Mesendoderm (in vitro differentiated cells): ENCODE measurements around the gene UQCC2.
A peak's percentile ranks its signal among the peaks of the same experiment; 100 is the strongest.

Experiments used
- DNase-seq: peaks from one replicate; pipeline ENCODE4 v3.0.0; 2013
- H2AK5ac ChIP-seq: 2 replicates; pipeline ENCODE4 v1.6.1; 2013; ENCODE audit warnings: low read length, inconsistent platforms
- H2BK120ac ChIP-seq: 2 replicates; pipeline ENCODE4 v1.6.1; 2013; ENCODE audit warnings: low read depth, mild to moderate bottlenecking, low read length, moderate library complexity, mixed read lengths
- H2BK15ac ChIP-seq: replicated peaks from 2 replicates; pipeline ENCODE4 v1.6.1; 2013; ENCODE audit warnings: low read depth, mild to moderate bottlenecking, moderate library complexity
- H2BK5ac ChIP-seq: 2 replicates; pipeline ENCODE4 v1.6.1; 2013; ENCODE audit warnings: low read length, inconsistent platforms
- H3K18ac ChIP-seq: 2 replicates; pipeline ENCODE4 v1.6.1; 2013; ENCODE audit warnings: mild to moderate bottlenecking, low read length, mixed read lengths
- H3K23ac ChIP-seq: one replicate; pipeline ENCODE4 v1.6.1; 2013; ENCODE audit warnings: low read length
- H3K27ac ChIP-seq: 2 replicates; pipeline ENCODE4 v1.5.1; 2013; ENCODE audit warnings: low read depth, mild to moderate bottlenecking, inconsistent platforms, low read length, moderate library complexity
- H3K27me3 ChIP-seq: 2 replicates; pipeline ENCODE4 v1.6.1; 2013; ENCODE audit warnings: low read length, control low read depth, mild to moderate bottlenecking, inconsistent platforms; ENCODE audit not compliant: insufficient read depth, poor library complexity
- H3K36me3 ChIP-seq: 2 replicates; pipeline ENCODE4 v1.6.1; 2013; ENCODE audit warnings: low read length, inconsistent platforms; ENCODE audit not compliant: control insufficient read depth, insufficient read depth
- H3K4ac ChIP-seq: one replicate; pipeline ENCODE4 v1.6.1; 2013; ENCODE audit warnings: low read depth, mild to moderate bottlenecking, low read length, moderate library complexity
- H3K4me1 ChIP-seq: 2 replicates; pipeline ENCODE4 v1.6.1; 2013; ENCODE audit warnings: low read depth, low read length, inconsistent platforms; ENCODE audit not compliant: control insufficient read depth
- H3K4me2 ChIP-seq: 2 replicates; pipeline ENCODE4 v1.6.1; 2013; ENCODE audit warnings: low read length
- H3K4me3 ChIP-seq: 2 replicates; pipeline ENCODE4 v1.5.1; 2013; ENCODE audit warnings: mild to moderate bottlenecking, low read length
- H3K56ac ChIP-seq: one replicate; pipeline ENCODE4 v1.6.1; 2013; ENCODE audit warnings: low read length
- H3K79me1 ChIP-seq: 2 replicates; pipeline ENCODE4 v1.6.1; 2013; ENCODE audit warnings: low read length, inconsistent platforms
- H3K79me2 ChIP-seq: 2 replicates; pipeline ENCODE4 v1.6.1; 2013; ENCODE audit warnings: mild to moderate bottlenecking, low read length; ENCODE audit not compliant: control insufficient read depth, insufficient read depth
- H3K9ac ChIP-seq: 2 replicates; pipeline ENCODE4 v1.6.1; 2013; ENCODE audit warnings: low read length, inconsistent platforms
- H4K5ac ChIP-seq: one replicate; pipeline ENCODE4 v1.6.1; 2013; ENCODE audit warnings: low read length
- H4K8ac ChIP-seq: one replicate; pipeline ENCODE4 v1.6.1; 2013; ENCODE audit warnings: low read depth, mild to moderate bottlenecking, control low read depth, low read length, moderate library complexity
- WGBS: extraction: QIAGEN DNeasy Blood & Tissue Kit; methylation state at CpG from one replicate; pipeline ENCODE4 v1.1.7; 2013; ENCODE audit warnings: low lambda C conversion rate, missing lambda C conversion rate; ENCODE audit not compliant: insufficient coverage; ENCODE audit errors: extremely low coverage; 5-methylcytosine and 5-hydroxymethylcytosine counted together

The UQCC2 gene

GRCh38 chr6:33718713-33719112, 7.2 kb upstream of the UQCC2 start:
- Histone ChIP-seq H3K79me1 (no peaks in the 10 kb centered on the region), H3K4me2 (no peak overlapping the region), H3K56ac (no peak overlapping the region), H2AK5ac (no peak overlapping the region), H3K27ac (no peak overlapping the region), H2BK15ac (no peak overlapping the region), H3K4ac (no peak overlapping the region), H3K27me3 (no peaks in the 10 kb centered on the region), H3K23ac (no peak overlapping the region), H3K9ac (no peak overlapping the region), H3K4me1 (no peaks in the 10 kb centered on the region), H2BK5ac (no peak overlapping the region), H3K4me3 (no peak overlapping the region), H3K36me3 (no peaks in the 10 kb centered on the region), H4K8ac (no peak overlapping the region), H2BK120ac (no peak overlapping the region), H3K18ac (no peak overlapping the region), H4K5ac (no peak overlapping the region), H3K79me2 (no peaks in the 10 kb centered on the region)
- no peak for DNase-seq
- no CpG with 5 or more reads among the region's 2 CpGs for WGBS

GRCh38 chr6:33717934-33718455, 6.5 kb upstream of the UQCC2 start:
- Histone ChIP-seq H2BK120ac (no peak overlapping the region), H4K8ac (no peak overlapping the region), H3K36me3 (no peaks in the 10 kb centered on the region), H4K5ac (no peak overlapping the region), H3K4me2 (no peak overlapping the region), H3K18ac (no peak overlapping the region), H3K56ac (no peak overlapping the region), H3K27ac (no peak overlapping the region), H3K23ac (no peak overlapping the region), H2AK5ac (no peak overlapping the region), H3K27me3 (no peaks in the 10 kb centered on the region), H2BK15ac (no peak overlapping the region), H3K4me3 (no peak overlapping the region), H3K4me1 (no peaks in the 10 kb centered on the region), H3K9ac (no peak overlapping the region), H2BK5ac (no peak overlapping the region), H3K79me1 (no peaks in the 10 kb centered on the region), H3K4ac (no peak overlapping the region), H3K79me2 (no peaks in the 10 kb centered on the region)
- no peak for DNase-seq
- no CpG with 5 or more reads among the region's 6 CpGs for WGBS

GRCh38 chr6:33716890-33717632, 5.6 kb upstream of the UQCC2 start:
- H3K36me3 ChIP-seq, result no peaks in the 10 kb centered on the region
- no peaks in the 10 kb centered on the region for H3K79me1 ChIP-seq
- no peak overlapping the region for H3K9ac ChIP-seq
- no peak overlapping the region for H3K27ac ChIP-seq
- no peak overlapping the region for H3K4me2 ChIP-seq
- peak; percentile 65 for DNase-seq
- H3K79me2 ChIP-seq, result no peaks in the 10 kb centered on the region
- no peak overlapping the region for H2BK15ac ChIP-seq
- no peak overlapping the region for H3K4ac ChIP-seq
- H3K4me1 ChIP-seq, result no peaks in the 10 kb centered on the region
- H4K5ac ChIP-seq, result no peak overlapping the region
- no peaks in the 10 kb centered on the region for H3K27me3 ChIP-seq
- H2BK5ac ChIP-seq, result no peak overlapping the region
- H2BK120ac ChIP-seq, result no peak overlapping the region
- no peak overlapping the region for H4K8ac ChIP-seq
- no peak overlapping the region for H3K23ac ChIP-seq
- WGBS, result no CpG with 5 or more reads among the region's 8 CpGs
- no peak overlapping the region for H3K56ac ChIP-seq
- H2AK5ac ChIP-seq, result no peak overlapping the region
- no peak overlapping the region for H3K18ac ChIP-seq
- H3K4me3 ChIP-seq, result no peak overlapping the region

- H3K4me2 ChIP-seq, result no peak overlapping the region
Observed at GRCh38 chr6:33716379-33716778, 4.9 kb upstream of the UQCC2 start.

GRCh38 chr6:33714385-33715040, 3.0 kb upstream of the UQCC2 start:
- H3K27ac ChIP-seq, result no peak overlapping the region
- peaks cover 6% of the 10 kb centered on the region for H3K4me1 ChIP-seq
- peaks cover 6% of the 10 kb centered on the region for H3K79me2 ChIP-seq
- H3K27me3 ChIP-seq, result no peaks in the 10 kb centered on the region
- no peak overlapping the region for H2BK15ac ChIP-seq
- H4K5ac ChIP-seq, result no peak overlapping the region
- no peak overlapping the region for H3K4me2 ChIP-seq
- no peak overlapping the region for H3K9ac ChIP-seq
- H3K4me3 ChIP-seq, result no peak overlapping the region
- WGBS, result no CpG with 5 or more reads among the region's 7 CpGs
- no peak overlapping the region for H2BK120ac ChIP-seq
- H3K36me3 ChIP-seq, result peaks cover 3% of the 10 kb centered on the region
- no peak for DNase-seq
- H3K23ac ChIP-seq, result no peak overlapping the region
- no peak overlapping the region for H3K18ac ChIP-seq
- no peak overlapping the region for H3K56ac ChIP-seq
- no peak overlapping the region for H2BK5ac ChIP-seq
- no peak overlapping the region for H4K8ac ChIP-seq
- no peak overlapping the region for H2AK5ac ChIP-seq
- no peak overlapping the region for H3K4ac ChIP-seq
- H3K79me1 ChIP-seq, result peaks cover 13% of the 10 kb centered on the region

More at GRCh38 chr6:33716379-33716778, 4.9 kb upstream of the UQCC2 start:
- H3K79me2 ChIP-seq, result no peaks in the 10 kb centered on the region
- no peak overlapping the region for H3K23ac ChIP-seq
- H3K36me3 ChIP-seq, result no peaks in the 10 kb centered on the region
- no peak overlapping the region for H3K27ac ChIP-seq
- no peak overlapping the region for H3K18ac ChIP-seq
- H3K9ac ChIP-seq, result no peak overlapping the region
- no peaks in the 10 kb centered on the region for H3K4me1 ChIP-seq
- H4K8ac ChIP-seq, result no peak overlapping the region
- no peaks in the 10 kb centered on the region for H3K27me3 ChIP-seq
- no peak overlapping the region for H3K4ac ChIP-seq
- no peak overlapping the region for H3K4me3 ChIP-seq
- no peak overlapping the region for H4K5ac ChIP-seq
- peak; percentile 69 for DNase-seq
- no peak overlapping the region for H3K56ac ChIP-seq
- H2BK120ac ChIP-seq, result no peak overlapping the region
- no peak overlapping the region for H2AK5ac ChIP-seq
- WGBS, result no CpG with 5 or more reads among the region's 7 CpGs
- H2BK15ac ChIP-seq, result no peak overlapping the region
- no peaks in the 10 kb centered on the region for H3K79me1 ChIP-seq
- no peak overlapping the region for H2BK5ac ChIP-seq
